Osteoblast (primary cell): ENCODE measurements around the gene DGKQ. TPM values are rescaled to one million over a fixed set of nuclear protein-coding genes. Genes with fewer than 3 reads are reported as not detected.

Source experiments
- DNase-seq: peaks from one replicate; pipeline ENCODE4 v3.0.0; 2011; ENCODE audit warnings: low spot score, mixed read lengths; ENCODE audit not compliant: insufficient read length; ENCODE audit errors: missing footprints
- H2AFZ ChIP-seq: 2 replicates; pipeline ENCODE4 v1.6.0; 2011; ENCODE audit warnings: mild to moderate bottlenecking, low read length
- H3K27ac ChIP-seq: 2 replicates; pipeline ENCODE4 v1.5.1; 2011; ENCODE audit warnings: mild to moderate bottlenecking, low read depth, low read length, moderate library complexity
- H3K27me3 ChIP-seq: 2 replicates; pipeline ENCODE4 v1.6.0; 2012; ENCODE audit warnings: mild to moderate bottlenecking, control low read depth, inconsistent platforms, low read length, moderate library complexity; ENCODE audit not compliant: insufficient read depth
- H3K36me3 ChIP-seq: 2 replicates; pipeline ENCODE4 v1.5.1; 2011; ENCODE audit warnings: mild to moderate bottlenecking, low read length, control low read depth, moderate library complexity; ENCODE audit not compliant: insufficient read depth
- H3K4me1 ChIP-seq: 2 replicates; pipeline ENCODE4 v1.5.1; 2011; ENCODE audit warnings: mild to moderate bottlenecking, low read length, control low read depth, moderate library complexity; ENCODE audit not compliant: insufficient read depth
- H3K4me2 ChIP-seq: 2 replicates; pipeline ENCODE4 v1.6.0; 2011; ENCODE audit warnings: mild to moderate bottlenecking, low read length; ENCODE audit not compliant: insufficient read depth
- H3K4me3 ChIP-seq: fragments of 200-600 bp; sonication (generic); 3 replicates; pipeline ENCODE4 v1.5.1; 2012; ENCODE audit warnings: mild to moderate bottlenecking, low read length, inconsistent platforms; ENCODE audit not compliant: insufficient read depth
- H3K79me2 ChIP-seq: 2 replicates; pipeline ENCODE4 v1.6.0; 2012; ENCODE audit warnings: mild to moderate bottlenecking, low read length, control low read depth, inconsistent platforms; ENCODE audit not compliant: insufficient read depth
- H3K9me3 ChIP-seq: 2 replicates; pipeline ENCODE4 v1.5.1; 2011; ENCODE audit warnings: low read depth, low read length, control low read depth
- H4K20me1 ChIP-seq: 2 replicates; pipeline ENCODE4 v1.6.0; 2012; ENCODE audit warnings: mild to moderate bottlenecking, low read length, control low read depth; ENCODE audit not compliant: insufficient read depth
- CTCF ChIP-seq: IDR thresholded peaks from 2 replicates; pipeline ENCODE4 v1.5.1; 2011; ENCODE audit warnings: mild to moderate bottlenecking, low read depth, low read length, moderate library complexity; ENCODE audit errors: extremely low read depth
- total RNA-seq: library from RNA; depleted of rRNA; stranded (reverse); fragments of >200 nt; gene quantifications from 2 replicates; pipeline ENCODE4 v1.2.3, GENCODE V29; 2012

DGKQ gene
- total RNA-seq, 1 donor: 15.2 TPM

- no peak for TF ChIP-seq CTCF
- no peak overlapping the region for H3K4me2 ChIP-seq
- no peak overlapping the region for H2AFZ ChIP-seq
- H3K4me1 ChIP-seq: no peaks in the 10 kb centered on the region
- no peaks in the 10 kb centered on the region for H3K9me3 ChIP-seq
- H3K36me3 ChIP-seq: peaks cover 12% of the 10 kb centered on the region
- no peaks in the 10 kb centered on the region for H3K27me3 ChIP-seq
- H3K4me3 ChIP-seq: no peak overlapping the region
- H4K20me1 ChIP-seq: no peaks in the 10 kb centered on the region
- DNase-seq: peak; percentile 81
- no peak overlapping the region for H3K27ac ChIP-seq
- no peaks in the 10 kb centered on the region for H3K79me2 ChIP-seq
These were observed 13.2 kb downstream of the DGKQ start for GRCh38 chr4:960140-960635.

GRCh38 chr4:959338-960139, 13.8 kb downstream of the DGKQ start:
- TF ChIP-seq CTCF: no peak
- peak; percentile 88 for DNase-seq
- Histone ChIP-seq H3K4me1 (no peaks in the 10 kb centered on the region), H4K20me1 (no peaks in the 10 kb centered on the region), H2AFZ (no peak overlapping the region), H3K27ac (no peak overlapping the region), H3K27me3 (no peaks in the 10 kb centered on the region), H3K79me2 (no peaks in the 10 kb centered on the region), H3K4me2 (no peak overlapping the region), H3K36me3 (peaks cover 12% of the 10 kb centered on the region), H3K4me3 (no peak overlapping the region), H3K9me3 (no peaks in the 10 kb centered on the region)

- TF ChIP-seq CTCF: no peak
- H3K27ac ChIP-seq: no peak overlapping the region
These were observed 14.6 kb downstream of the DGKQ start for GRCh38 chr4:958696-959337.

GRCh38 chr4:958314-958665, 15.1 kb downstream of the DGKQ start:
- no peak overlapping the region for H3K4me2 ChIP-seq
- no peaks in the 10 kb centered on the region for H4K20me1 ChIP-seq
- H3K27ac ChIP-seq: no peak overlapping the region
- no peak for DNase-seq
- H2AFZ ChIP-seq: no peak overlapping the region
- no peaks in the 10 kb centered on the region for H3K27me3 ChIP-seq
- no peak overlapping the region for H3K4me3 ChIP-seq
- H3K79me2 ChIP-seq: no peaks in the 10 kb centered on the region
- H3K36me3 ChIP-seq: peaks cover 8% of the 10 kb centered on the region
- no peaks in the 10 kb centered on the region for H3K9me3 ChIP-seq
- H3K4me1 ChIP-seq: no peaks in the 10 kb centered on the region
- TF ChIP-seq CTCF: no peak

More at GRCh38 chr4:958696-959337, 14.6 kb downstream of the DGKQ start:
- Histone ChIP-seq H3K4me3 (no peak overlapping the region), H3K4me1 (no peaks in the 10 kb centered on the region), H2AFZ (no peak overlapping the region), H3K4me2 (no peak overlapping the region), H3K79me2 (no peaks in the 10 kb centered on the region), H3K36me3 (peaks cover 8% of the 10 kb centered on the region), H3K27me3 (no peaks in the 10 kb centered on the region), H4K20me1 (no peaks in the 10 kb centered on the region), H3K9me3 (no peaks in the 10 kb centered on the region)
- DNase-seq: peak; percentile 84
